ENCODE data around the gene KCTD17. TPM values are rescaled to one million over a fixed set of nuclear protein-coding genes. Genes with fewer than 3 reads are reported as not detected.

The KCTD17 gene
- total RNA-seq, 3 donors from 2014 or later, result 8.2 to 17.4 (median 11.1) TPM

DNA sequence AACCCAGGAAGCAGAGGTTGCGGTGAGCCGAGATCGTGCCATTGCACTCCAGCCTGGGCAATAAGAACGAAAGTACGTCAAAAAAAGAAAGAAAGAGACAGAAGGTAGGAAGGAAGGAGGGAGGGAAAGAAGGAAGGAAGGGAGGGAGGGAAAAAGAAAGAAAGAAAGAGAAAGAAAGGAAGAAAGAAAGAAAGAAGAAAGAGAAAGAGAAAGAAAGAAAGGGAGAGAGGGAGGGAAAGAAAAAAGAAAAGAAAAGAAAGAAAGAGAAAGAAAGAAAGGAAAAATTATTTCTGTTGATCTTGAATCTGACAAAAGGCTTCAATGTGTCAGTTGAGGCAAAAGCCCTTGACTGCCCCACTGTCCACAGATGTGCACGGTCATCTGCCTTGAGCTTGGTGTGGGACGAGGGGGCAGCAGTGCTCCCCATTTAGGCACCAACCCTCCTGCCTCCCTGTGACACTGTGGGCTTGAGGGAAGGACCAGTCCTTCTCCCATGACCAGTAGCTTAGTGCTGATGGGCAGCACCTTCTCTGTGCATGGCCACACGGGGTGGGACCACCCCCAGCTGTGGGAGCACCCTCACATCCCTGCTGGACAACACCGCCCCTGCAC, 24.4 kb downstream of the KCTD17 start:
- DNase-seq (ENCODE audit: low spot score in 2 of 2), result no peak
- no peaks in the 10 kb centered on the region for H3K36me3 ChIP-seq
- no peak overlapping the region for H3K27ac ChIP-seq
- intact Hi-C loops (cut with DNase I; ENCODE audit: low total_unique reads), result loop anchor here (5.0 kb wide), 1 partner anchor 514 kb away; no protein-coding TSS in a partner anchor
- H3K4me1 ChIP-seq, result no peaks in the 10 kb centered on the region
- TF ChIP-seq POLR2A (IDR thresholded peaks at IDR 0.05) (no peak), POLR2AphosphoS5 (IDR thresholded peaks at IDR 0.05) (no peak)
- TF ChIP-seq, protein P1, sequence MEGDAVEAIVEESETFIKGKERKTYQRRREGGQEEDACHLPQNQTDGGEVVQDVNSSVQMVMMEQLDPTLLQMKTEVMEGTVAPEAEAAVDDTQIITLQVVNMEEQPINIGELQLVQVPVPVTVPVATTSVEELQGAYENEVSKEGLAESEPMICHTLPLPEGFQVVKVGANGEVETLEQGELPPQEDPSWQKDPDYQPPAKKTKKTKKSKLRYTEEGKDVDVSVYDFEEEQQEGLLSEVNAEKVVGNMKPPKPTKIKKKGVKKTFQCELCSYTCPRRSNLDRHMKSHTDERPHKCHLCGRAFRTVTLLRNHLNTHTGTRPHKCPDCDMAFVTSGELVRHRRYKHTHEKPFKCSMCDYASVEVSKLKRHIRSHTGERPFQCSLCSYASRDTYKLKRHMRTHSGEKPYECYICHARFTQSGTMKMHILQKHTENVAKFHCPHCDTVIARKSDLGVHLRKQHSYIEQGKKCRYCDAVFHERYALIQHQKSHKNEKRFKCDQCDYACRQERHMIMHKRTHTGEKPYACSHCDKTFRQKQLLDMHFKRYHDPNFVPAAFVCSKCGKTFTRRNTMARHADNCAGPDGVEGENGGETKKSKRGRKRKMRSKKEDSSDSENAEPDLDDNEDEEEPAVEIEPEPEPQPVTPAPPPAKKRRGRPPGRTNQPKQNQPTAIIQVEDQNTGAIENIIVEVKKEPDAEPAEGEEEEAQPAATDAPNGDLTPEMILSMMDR (IDR thresholded peaks at IDR 0.05), result no peak
- H3K9me3 ChIP-seq, result no peaks in the 10 kb centered on the region
- no peak overlapping the region for H3K4me3 ChIP-seq
- peaks cover 0 to 21% of the 10 kb centered on the region in 2 donors for H3K27me3 ChIP-seq

DNA sequence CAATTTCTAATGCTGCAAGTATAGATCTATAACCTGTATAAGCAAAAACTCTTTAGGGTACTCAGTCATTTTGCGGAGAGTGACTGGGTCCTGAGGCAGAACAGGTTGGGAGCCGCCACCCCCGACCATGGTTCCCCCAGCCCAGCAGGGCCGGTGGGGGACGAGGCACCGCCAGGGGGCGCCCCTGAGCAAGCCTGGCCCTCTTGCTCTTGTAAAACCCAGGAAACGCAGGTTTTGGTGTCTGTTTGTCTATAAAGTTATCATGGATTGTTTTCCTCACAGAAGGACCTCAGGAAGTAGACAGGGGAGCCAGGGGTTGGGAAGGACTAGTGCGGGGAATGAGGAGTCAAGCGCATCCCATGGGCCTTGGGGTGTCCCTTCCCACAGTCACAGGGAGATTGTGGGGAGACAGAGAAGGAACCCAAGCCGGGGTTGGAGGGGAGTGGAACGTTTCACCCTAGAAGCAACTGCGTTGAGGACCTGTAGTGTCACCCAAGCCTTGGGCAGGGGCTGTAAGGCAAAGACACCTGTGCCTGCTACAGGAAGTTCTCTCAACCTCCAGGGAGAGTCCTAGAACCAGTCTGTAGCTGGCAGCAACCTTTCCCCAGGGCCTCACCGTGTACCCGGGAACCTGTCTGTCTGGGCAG, 26.4 kb downstream of the KCTD17 start:
- Histone ChIP-seq H3K9me3 (no peaks in the 10 kb centered on the region), H3K4me1 (no peaks in the 10 kb centered on the region), H3K27me3 (peaks cover 0 to 19% of the 10 kb centered on the region in 2 donors), H3K27ac (no peak overlapping the region), H3K4me3 (no peak overlapping the region), H3K36me3 (no peaks in the 10 kb centered on the region)
- TF ChIP-seq POLR2AphosphoS5 (IDR thresholded peaks at IDR 0.05), result no peak
- TF ChIP-seq, protein P1 (IDR thresholded peaks at IDR 0.05), result peak; percentile 52 to 65 (median 62)
- no peak for DNase-seq (ENCODE audit: low spot score in 2 of 2)
- intact Hi-C loops (cut with DNase I; ENCODE audit: low total_unique reads), result loop anchor here (5.0 kb wide), 1 partner anchor 516 kb away; no protein-coding TSS in a partner anchor

DNA sequence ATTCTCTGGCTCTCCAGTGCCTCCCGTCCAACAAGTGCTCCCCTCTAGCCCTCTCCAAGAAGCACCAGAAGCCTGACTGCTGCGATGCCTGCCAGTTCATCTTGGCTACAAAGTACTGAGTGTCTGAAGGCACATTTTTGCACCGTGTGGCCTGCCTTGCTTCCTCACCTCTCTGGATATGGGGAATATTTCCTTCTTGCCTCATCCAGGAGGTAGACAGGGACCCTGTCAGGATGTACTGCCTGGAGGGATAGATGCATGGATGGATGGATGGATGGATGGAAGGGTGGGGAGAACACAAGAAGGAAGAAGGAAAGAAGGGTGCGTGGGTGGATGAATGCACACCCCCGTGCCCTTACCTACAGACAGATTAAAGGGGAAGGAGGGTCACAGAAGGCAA, 27.6 kb downstream of the KCTD17 start:
- intact Hi-C loops (cut with DNase I; ENCODE audit: low total_unique reads), result loop anchor here (5.0 kb wide), 1 partner anchor 517 kb away; no protein-coding TSS in a partner anchor
- Histone ChIP-seq H3K36me3 (no peaks in the 10 kb centered on the region), H3K27ac (no peak overlapping the region), H3K27me3 (peaks cover 0 to 16% of the 10 kb centered on the region in 2 donors), H3K4me1 (no peaks in the 10 kb centered on the region), H3K9me3 (no peaks in the 10 kb centered on the region), H3K4me3 (no peak overlapping the region)
- no peak for TF ChIP-seq POLR2A (IDR thresholded peaks at IDR 0.05)
- no peak for DNase-seq (ENCODE audit: low spot score in 2 of 2)

DNA sequence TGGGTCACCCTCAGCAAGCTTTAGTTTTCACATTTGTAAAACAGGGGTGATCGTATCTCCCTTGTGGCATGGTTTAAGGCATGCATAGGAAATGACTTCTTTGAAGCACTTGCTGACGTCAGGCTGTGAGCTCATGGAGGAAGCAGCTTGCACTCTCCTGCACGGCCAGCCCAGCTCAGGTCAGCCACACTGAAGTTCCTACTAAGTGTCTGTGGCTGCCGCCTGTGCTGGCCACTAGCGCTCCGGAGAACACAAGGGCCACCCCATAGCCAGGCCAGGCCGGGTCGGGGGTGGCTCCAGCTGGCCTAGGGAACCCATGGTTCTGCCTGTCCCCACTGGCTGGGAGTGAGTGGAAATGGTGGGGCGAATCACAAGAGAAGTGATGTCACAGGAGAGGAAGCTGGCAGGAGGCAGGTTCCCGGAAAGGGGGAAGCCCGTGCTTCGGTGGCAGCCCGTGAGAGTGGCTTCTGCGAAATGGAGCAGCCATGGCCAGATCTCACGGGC, 28.2 kb downstream of the KCTD17 start:
- peaks cover 0 to 10% of the 10 kb centered on the region in 2 donors for H3K27me3 ChIP-seq
- H3K27ac ChIP-seq, result no peak overlapping the region
- DNase-seq (ENCODE audit: low spot score in 2 of 2), result no peak
- no peak overlapping the region for H3K4me3 ChIP-seq
- no peaks in the 10 kb centered on the region for H3K4me1 ChIP-seq
- H3K9me3 ChIP-seq, result no peaks in the 10 kb centered on the region
- no peaks in the 10 kb centered on the region for H3K36me3 ChIP-seq
- TF ChIP-seq POLR2AphosphoS5 (IDR thresholded peaks at IDR 0.05) (no peak), POLR2A (IDR thresholded peaks at IDR 0.05) (no peak)
- TF ChIP-seq, protein P1 (IDR thresholded peaks at IDR 0.05), result no peak
- intact Hi-C loops (cut with DNase I; ENCODE audit: low total_unique reads), result loop anchor here (5.0 kb wide), 1 partner anchor 517 kb away; no protein-coding TSS in a partner anchor

DNA sequence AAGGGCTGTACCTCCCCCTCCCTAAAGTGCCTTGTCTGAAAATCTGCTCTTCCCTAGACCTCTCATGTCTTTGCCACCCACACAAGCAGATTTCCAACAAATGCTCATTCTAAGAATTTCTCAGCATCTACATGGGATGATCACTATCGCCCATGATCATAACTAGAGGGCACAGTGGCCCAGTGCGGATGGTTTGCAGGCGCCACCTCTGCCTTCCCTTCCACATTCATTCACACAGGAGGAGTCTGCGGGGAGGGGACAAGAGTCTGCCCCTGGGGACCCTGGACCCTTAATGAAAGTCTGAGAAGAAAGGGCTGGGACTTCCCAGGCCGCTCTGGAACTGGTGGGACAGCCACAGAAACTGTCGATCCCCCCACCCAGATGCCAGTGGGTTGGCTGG, 28.9 kb downstream of the KCTD17 start:
- Histone ChIP-seq H3K4me3 (no peak overlapping the region), H3K4me1 (no peaks in the 10 kb centered on the region), H3K36me3 (no peaks in the 10 kb centered on the region), H3K9me3 (no peaks in the 10 kb centered on the region), H3K27ac (no peak overlapping the region), H3K27me3 (peaks cover 0 to 5% of the 10 kb centered on the region in 2 donors)
- no peak for DNase-seq (ENCODE audit: low spot score in 2 of 2)
- no peak for TF ChIP-seq POLR2A (IDR thresholded peaks at IDR 0.05)
- no peak for TF ChIP-seq POLR2AphosphoS5 (IDR thresholded peaks at IDR 0.05)
- TF ChIP-seq, protein P1 (IDR thresholded peaks at IDR 0.05), result no peak
- intact Hi-C loops (cut with DNase I; ENCODE audit: low total_unique reads), result no loop called here
